RPMI7951 (cell line): ENCODE results near the gene CCDC33. TPM values are rescaled to one million over a fixed set of nuclear protein-coding genes. Genes with fewer than 3 reads are reported as not detected.

Experiments
- DNase-seq: peaks from one replicate; pipeline ENCODE4 v3.0.0-alpha.2; 2012; ENCODE audit warnings: low read depth
- total RNA-seq: library from RNA; depleted of rRNA; stranded (reverse); fragments of >200 nt; shearing (Covaris generic); gene quantifications from 2 replicates; pipeline ENCODE4 v1.2.3, GENCODE V29; 2014; rRNA removed

CCDC33 gene
- 1.1 and 2.1 TPM in 2 replicates for total RNA-seq

GRCh38 chr15:74235962-74236361 lies at the start of gene CCDC33:
Gene CCDC33, plus strand, starts transcription at chr15:74236326. Its CDS starts 394 bp downstream, at chr15:74236720.
- DNase-seq: no peak

DNA sequence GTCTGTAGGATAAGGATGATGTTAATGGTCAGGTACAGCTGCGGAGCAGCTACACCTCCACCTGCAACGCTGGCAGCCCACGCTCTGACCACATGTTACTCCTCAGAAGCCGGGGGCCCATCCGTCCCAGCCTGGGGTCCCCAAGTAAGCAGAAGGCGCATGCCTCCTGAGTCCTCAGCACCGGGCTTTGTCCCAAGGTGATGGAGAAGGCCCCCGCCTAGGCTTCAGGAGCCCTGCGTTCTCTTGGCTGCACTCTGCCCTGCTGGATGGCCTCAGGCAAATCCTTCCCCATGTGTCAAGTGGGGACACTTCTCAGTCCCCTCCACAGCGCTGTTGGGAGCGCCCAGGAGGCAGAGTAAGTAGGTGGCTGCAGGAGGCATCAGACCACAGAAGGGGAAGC lies 47.9 kb upstream of the CCDC33 start:
- DNase-seq: no peak

GRCh38 chr15:74191798-74192197 lies 44.3 kb upstream of the CCDC33 start:
- no peak for DNase-seq

- no peak for DNase-seq
Measured at GRCh38 chr15:74192751-74193150, 43.4 kb upstream of the CCDC33 start.

GRCh38 chr15:74193299-74193718 lies 42.8 kb upstream of the CCDC33 start:
- DNase-seq: peak; percentile 99

DNA sequence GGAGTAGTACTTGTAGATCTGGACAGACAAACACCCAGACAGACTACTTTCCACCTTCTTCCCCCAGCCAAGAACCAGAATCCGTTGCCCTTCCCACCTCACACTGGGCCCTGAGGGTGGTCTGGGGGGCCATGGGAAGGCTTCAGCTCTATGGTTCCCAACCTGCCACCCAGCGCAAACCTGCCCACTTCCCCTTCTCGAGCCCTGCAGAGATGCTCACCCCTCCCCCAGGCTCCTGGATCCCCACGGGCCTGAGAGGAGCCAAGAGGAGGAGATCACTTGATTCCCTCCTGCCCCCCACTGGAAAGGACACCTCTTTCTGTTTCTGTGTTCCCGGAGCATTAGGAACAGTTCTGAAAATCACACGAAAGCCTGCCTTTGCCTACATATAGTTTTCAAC lies 42.2 kb upstream of the CCDC33 start:
- no peak for DNase-seq

DNA sequence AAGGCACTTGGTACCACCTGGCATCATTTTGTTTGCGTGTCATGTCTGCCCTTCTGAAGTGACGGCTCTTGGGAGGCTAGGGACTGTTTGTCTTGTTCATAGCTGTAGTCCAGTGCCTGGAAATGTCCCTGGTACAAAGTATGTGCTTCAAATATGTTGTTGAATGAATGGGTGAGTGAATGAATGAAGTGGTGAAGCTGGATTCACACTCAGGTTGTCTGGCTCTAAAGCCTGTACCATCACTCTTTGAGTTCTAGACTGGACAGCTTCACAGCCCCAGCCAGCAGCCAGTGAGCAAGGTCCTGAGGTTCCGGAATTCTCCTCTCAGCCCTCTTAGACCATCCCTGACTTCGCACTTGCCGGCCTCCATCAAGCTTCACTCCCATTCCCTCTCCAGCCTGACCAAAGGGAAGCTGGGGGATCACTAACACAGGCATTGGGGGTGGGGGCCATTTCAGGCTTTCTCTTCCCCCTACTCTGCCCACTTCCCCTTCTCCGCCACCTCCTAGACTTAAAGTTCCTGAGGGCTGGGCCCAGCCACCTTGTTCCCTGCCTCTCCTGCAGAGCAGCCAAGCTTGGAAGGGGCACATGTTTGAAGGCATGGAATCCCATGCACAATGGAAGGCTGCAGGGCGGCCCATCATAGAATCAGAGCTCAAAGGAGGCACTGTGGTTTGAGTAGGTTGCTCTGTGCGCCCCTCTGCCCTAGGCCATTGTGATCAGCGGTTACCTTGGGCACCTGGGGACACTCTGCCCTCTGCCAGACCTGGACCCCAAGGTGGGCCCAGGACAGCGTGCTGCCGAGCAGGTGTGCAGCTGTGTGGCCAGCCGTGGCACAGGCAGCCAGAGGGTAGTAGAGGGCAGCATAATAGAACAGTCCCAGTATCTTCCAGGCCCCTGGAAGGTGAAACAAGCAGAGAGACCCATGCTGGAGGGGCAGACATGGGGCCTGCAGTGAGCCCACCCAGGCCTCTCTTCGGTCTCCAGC lies 41.3 kb upstream of the CCDC33 start:
- no peak for DNase-seq

GRCh38 chr15:74196175-74196574 lies 40.0 kb upstream of the CCDC33 start:
- peak; percentile 100 for DNase-seq

GRCh38 chr15:74197176-74197965 lies 38.8 kb upstream of the CCDC33 start:
- DNase-seq: no peak

DNA sequence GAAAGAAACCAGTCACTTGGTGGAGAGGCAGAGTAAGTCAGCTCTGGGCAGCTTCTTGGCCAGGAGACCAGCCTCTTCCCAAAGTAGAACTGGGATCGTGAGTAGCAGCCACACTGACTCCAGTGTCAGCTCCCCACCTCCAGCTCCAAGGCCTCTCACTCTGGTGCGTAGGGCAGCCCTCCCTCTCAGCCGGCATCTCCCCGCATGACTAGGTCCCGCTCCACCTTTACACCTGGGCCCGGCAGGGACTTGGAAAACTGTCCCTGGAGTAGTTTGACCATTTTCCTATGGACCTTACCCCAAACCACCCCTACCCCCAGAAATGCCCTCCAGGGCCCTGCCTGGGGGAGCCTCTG lies 36.9 kb upstream of the CCDC33 start:
- DNase-seq: no peak

- DNase-seq: peak; percentile 98
Measured at GRCh38 chr15:74200412-74200815, 35.7 kb upstream of the CCDC33 start.

GRCh38 chr15:74200871-74201419 lies 35.2 kb upstream of the CCDC33 start:
- DNase-seq: peak; percentile 99

GRCh38 chr15:74201710-74202420 lies 34.3 kb upstream of the CCDC33 start:
- peak; percentile 78 for DNase-seq

DNA sequence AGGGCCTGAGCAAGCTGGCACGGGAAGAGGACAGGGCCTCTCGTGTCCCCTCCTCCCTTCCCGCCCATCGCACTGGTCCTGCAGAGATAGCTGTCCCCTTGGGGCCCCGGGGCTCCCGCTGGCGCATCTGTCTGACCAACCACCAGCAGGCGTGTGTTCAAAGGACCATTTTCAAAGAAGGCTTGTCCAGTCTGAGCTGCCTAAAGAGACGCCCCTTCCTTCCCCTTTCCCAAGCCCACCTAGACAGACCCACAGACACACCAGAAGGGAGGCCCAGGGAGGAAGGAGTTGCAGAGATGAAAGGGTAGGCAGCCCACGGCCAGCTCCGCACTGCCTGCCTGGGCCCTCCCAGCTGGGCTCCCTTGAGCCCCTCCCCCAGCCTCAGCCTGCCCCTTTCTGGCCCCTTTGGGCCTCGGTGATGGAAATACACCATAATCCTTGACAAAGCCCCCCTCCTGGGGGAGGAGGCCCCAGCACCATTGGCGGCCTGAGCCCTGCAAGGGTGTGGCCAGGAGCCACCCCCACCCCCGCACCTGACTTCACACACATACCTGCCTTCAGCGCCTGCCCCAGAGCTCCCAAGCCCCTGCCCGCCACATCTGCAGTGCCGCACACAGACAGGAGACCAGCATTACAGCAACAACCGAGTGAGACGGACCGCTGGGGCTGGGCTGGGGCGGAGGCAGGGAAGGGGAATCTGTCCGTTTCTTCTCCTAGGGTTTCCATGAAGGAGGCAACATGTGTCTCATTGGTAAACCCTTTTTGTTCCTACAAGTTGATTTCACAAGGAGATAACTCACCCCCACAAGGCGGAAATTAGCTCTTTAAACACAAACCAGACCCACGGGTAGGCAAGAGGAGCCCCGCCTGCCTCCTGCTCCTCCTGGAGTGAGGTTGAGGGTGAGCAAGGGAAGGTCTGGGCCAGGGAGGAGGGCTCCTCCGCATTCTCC lies 33.4 kb upstream of the CCDC33 start, which contains the start of gene STRA6:
Gene STRA6, minus strand, starts transcription at position 336 of the 950 bp plus-strand sequence. CDS start 520 bp downstream, outside the sequence.
- peak; percentile 91 for DNase-seq

DNA sequence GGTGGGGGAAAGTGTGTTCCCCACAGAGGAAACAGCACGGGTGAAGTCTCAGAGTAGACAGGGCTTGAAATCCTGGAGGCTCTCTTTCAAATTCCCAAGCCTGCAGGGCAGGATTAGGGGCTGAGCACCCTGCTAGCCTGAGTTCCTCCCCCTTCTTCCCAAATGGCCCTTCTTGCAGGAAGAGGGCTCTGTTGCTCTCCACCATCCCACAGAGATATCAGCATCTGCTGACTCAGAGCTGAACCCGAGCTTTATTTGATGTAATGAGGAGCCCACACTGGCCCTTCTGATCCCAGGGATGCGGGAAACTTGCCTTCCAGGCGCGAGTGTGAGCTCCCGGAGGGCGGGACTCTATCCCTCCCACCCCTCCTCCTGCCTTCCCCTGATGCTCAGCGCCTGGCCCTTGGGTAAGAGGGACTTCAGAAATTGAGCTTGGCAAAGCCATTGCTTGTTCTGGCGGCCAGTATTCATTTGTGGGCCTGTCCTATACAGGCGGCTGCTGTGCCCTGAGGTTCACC lies 32.2 kb upstream of the CCDC33 start:
- DNase-seq: peak; percentile 98

GRCh38 chr15:74205582-74205947 lies 30.6 kb upstream of the CCDC33 start:
- no peak for DNase-seq

- peak; percentile 96 for DNase-seq
Measured at GRCh38 chr15:74206801-74207281, 29.3 kb upstream of the CCDC33 start.

GRCh38 chr15:74207652-74208440 lies 28.3 kb upstream of the CCDC33 start:
- DNase-seq: no peak

- DNase-seq: peak; percentile 57
Measured at GRCh38 chr15:74208496-74208895, 27.6 kb upstream of the CCDC33 start.
